HG03025 (cell line): ENCODE measurements around the gene OTOA.
"Not testable (repeated sequence)": the region's sequence is repeated elsewhere in the genome, so short reads cannot be mapped to it uniquely, and the experiment has no call there.

Experiments
- ATAC-seq: cut with Tn5 transposase; IDR thresholded peaks from one replicate; pipeline ENCODE4 v1.9.1; 2021; ENCODE audit warnings: mild to moderate bottlenecking, moderate library complexity; ENCODE audit not compliant: unreplicated experiment, low FRiP score

Gene OTOA

GRCh38 chr16:21667575-21667974 lies 3.8 kb downstream of the OTOA start:
- no peak for ATAC-seq

GRCh38 chr16:21673469-21673868 lies 9.7 kb downstream of the OTOA start:
- no peak for ATAC-seq

- ATAC-seq = not testable (repeated sequence)
These were observed 10.7 kb downstream of the OTOA start for GRCh38 chr16:21674456-21674855.

GRCh38 chr16:21680714-21681113 lies 16.9 kb downstream of the OTOA start:
- not testable (repeated sequence) for ATAC-seq

- ATAC-seq = no peak
These were observed 19.4 kb downstream of the OTOA start for GRCh38 chr16:21683184-21683583.

GRCh38 chr16:21684199-21684598 lies 20.4 kb downstream of the OTOA start:
- ATAC-seq = no peak

GRCh38 chr16:21685034-21685455 lies 21.3 kb downstream of the OTOA start:
- no peak for ATAC-seq

GRCh38 chr16:21689107-21689506 lies 25.3 kb downstream of the OTOA start:
- ATAC-seq = no peak

- not testable (repeated sequence) for ATAC-seq
These were observed 27.2 kb downstream of the OTOA start for GRCh38 chr16:21690967-21691366.

- ATAC-seq = no peak
These were observed 30.8 kb downstream of the OTOA start for GRCh38 chr16:21694609-21695008.

GRCh38 chr16:21697032-21697431 lies 33.3 kb downstream of the OTOA start:
- no peak for ATAC-seq

- no peak for ATAC-seq
These were observed 34.6 kb downstream of the OTOA start for GRCh38 chr16:21698169-21699032.

- no peak for ATAC-seq
These were observed 37.5 kb downstream of the OTOA start for GRCh38 chr16:21701271-21701670.

- no peak for ATAC-seq
These were observed 38.5 kb downstream of the OTOA start for GRCh38 chr16:21702276-21702675.

- ATAC-seq = no peak
These were observed 39.4 kb downstream of the OTOA start for GRCh38 chr16:21703156-21703555.

GRCh38 chr16:21703589-21704174 lies 39.9 kb downstream of the OTOA start:
- no peak for ATAC-seq

- ATAC-seq = no peak
These were observed 40.5 kb downstream of the OTOA start for GRCh38 chr16:21704266-21704665.

- no peak for ATAC-seq
These were observed 41.0 kb downstream of the OTOA start for GRCh38 chr16:21704733-21705132.

- ATAC-seq = no peak
These were observed 44.9 kb downstream of the OTOA start for GRCh38 chr16:21708533-21709115.

- ATAC-seq = no peak
These were observed 47.2 kb downstream of the OTOA start for GRCh38 chr16:21710938-21711337.

- no peak for ATAC-seq
These were observed 50.0 kb downstream of the OTOA start for GRCh38 chr16:21713549-21714368.
